Measurements from ENCODE around the gene OLA1. TPM values are rescaled to one million over a fixed set of nuclear protein-coding genes. Genes with fewer than 3 reads are reported as not detected.

OLA1 gene
- total and polyA plus RNA-seq, 9 of the 15 experiments (the other 6 are each of a cell fraction or from before 2014, with no cell fraction given) = 208 to 353 (median 225) TPM

GRCh38 chr2:174248187-174248997 lies at the start of gene OLA1 (continued):
- TF ChIP-seq KAT8 (IDR thresholded peaks at IDR 0.05; ENCODE audit: low read depth) (no peak), MBD2 (IDR thresholded peaks at IDR 0.05; ENCODE audit: borderline replicate concordance, low read depth) (peak; percentile 82), ZNF146 (CRISPR knock-in tag; IDR thresholded peaks at IDR 0.05; ENCODE audit: unreplicated experiment) (peak; percentile 36), THAP12 (CRISPR knock-in tag; IDR thresholded peaks at IDR 0.05) (peak; percentile 94), ZBTB5 (IDR thresholded peaks at IDR 0.05) (no peak), FOXP1 (CRISPR knock-in tag; IDR thresholded peaks at IDR 0.05) (peak; percentile 86)
- TF ChIP-seq, protein P1, sequence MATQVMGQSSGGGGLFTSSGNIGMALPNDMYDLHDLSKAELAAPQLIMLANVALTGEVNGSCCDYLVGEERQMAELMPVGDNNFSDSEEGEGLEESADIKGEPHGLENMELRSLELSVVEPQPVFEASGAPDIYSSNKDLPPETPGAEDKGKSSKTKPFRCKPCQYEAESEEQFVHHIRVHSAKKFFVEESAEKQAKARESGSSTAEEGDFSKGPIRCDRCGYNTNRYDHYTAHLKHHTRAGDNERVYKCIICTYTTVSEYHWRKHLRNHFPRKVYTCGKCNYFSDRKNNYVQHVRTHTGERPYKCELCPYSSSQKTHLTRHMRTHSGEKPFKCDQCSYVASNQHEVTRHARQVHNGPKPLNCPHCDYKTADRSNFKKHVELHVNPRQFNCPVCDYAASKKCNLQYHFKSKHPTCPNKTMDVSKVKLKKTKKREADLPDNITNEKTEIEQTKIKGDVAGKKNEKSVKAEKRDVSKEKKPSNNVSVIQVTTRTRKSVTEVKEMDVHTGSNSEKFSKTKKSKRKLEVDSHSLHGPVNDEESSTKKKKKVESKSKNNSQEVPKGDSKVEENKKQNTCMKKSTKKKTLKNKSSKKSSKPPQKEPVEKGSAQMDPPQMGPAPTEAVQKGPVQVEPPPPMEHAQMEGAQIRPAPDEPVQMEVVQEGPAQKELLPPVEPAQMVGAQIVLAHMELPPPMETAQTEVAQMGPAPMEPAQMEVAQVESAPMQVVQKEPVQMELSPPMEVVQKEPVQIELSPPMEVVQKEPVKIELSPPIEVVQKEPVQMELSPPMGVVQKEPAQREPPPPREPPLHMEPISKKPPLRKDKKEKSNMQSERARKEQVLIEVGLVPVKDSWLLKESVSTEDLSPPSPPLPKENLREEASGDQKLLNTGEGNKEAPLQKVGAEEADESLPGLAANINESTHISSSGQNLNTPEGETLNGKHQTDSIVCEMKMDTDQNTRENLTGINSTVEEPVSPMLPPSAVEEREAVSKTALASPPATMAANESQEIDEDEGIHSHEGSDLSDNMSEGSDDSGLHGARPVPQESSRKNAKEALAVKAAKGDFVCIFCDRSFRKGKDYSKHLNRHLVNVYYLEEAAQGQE (IDR thresholded peaks at IDR 0.05; ENCODE audit: borderline replicate concordance) = peak; percentile 3; the same call in 1 of the 2 replicates
- TF ChIP-seq, protein P1 (CRISPR knock-in tag; IDR thresholded peaks at IDR 0.05; ENCODE audit: low read depth) = peak; percentile 63
- TF ChIP-seq, protein P2, sequence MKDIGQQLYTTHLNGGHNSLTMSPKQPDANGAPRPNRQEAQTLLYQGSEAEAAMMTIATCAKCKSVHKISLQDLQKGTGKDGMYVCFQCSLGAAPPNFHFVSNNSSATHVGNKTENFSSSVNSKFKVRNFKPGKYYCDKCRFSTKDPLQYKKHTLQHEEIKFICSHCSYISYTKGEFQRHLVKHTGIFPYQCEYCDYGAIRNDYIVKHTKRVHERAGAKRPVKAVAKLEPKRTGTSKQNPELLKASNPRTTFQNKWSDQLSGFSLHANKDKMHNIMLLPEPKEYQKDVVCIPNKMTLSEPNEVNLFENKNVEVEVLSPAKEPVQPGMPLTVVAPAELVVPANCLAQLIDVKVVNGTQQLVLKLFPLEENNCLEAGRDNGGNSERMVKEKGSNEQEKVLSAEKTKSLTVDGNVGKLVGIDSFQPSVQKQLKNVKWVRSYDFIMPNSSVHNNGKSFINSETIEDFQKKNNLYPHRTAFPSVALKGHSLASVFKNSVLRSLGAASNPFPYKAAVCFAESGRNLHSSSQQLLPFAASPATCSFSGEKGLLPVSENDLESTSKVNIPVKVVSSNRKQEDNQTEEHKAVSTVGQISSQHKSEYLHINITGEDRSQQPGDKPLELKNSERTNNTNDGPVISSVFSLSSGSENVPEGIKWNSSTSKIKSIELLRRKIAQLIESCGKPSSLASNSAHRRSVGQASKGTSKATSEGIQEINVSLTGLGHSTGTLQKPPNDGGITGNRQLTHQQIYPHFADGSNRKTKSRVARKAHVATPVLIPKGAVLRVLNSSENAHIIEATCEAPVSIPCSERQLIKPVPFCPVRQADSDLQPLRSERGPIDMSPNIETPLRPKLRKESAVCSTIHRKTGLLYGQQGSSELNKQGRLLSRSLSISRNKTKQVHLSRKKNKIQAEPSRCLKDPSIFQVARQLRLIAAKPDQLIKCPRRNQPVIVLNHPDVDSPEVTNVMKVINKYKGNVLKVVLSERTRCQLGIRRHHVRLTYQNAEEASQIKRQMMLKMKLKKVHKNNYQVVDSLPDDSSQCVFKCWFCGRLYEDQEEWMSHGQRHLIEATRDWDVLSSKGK (CRISPR knock-in tag; IDR thresholded peaks at IDR 0.05) = no peak

Data from K562 (cell line).